Kidney tubule cell (primary cell): Measurements from ENCODE around the gene PLEKHM1.

Experiments used
- DNase-seq: peaks from one replicate; pipeline ENCODE4 v3.0.0-alpha.2; 2018; ENCODE audit warnings: low spot score

The PLEKHM1 gene

DNA sequence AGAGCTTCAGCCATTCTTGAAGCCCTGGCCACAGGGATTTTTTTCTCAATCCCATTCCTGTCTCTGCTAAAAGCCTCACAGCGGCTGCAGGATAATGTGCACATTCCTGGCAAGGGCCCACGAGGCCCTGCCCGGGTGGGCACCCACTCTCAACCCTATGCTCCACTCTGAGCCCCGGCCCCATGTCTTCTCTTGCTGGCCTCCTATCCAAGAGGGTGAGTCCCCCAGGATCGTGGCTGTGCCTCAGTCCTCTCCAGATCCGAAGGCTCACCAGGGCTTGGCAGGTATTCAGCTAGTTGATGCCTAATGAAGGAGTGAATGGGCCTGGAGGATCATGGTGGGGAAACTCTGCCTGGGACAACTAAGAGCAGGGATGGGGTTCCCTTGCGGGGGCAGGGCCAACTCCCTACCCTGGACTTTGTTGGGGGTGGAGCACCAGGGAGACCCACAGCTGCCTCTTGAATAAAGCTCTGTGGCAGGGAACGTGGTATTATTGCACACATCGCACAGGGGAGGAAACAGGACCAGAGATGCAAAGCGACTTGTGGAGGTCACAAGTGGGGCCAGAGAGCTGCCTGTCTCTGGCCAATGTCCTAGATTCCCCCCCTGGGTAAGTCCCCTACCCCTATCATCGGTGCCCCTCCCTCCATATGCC lies 63.2 kb downstream of the PLEKHM1 start:
- no peak for DNase-seq

DNA sequence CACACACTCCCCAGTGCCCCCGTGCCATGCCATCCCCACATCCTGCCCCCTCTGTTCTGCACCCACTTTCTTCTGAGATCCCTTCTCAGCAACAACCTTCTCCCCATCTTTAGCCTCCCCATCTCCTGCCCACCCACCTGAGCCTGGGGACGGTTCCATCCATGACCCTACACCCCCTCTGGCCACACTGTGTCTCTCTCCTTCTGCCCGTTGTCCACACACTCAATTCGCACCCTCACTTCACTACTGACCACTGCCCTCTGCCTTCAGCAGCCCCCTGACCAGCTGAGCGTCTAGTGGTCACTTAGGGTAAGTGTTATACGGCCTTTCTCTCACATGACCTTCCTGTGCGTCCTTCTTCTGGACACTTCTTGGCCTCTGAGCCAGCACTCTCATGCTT lies 64.0 kb downstream of the PLEKHM1 start:
- no peak for DNase-seq

DNA sequence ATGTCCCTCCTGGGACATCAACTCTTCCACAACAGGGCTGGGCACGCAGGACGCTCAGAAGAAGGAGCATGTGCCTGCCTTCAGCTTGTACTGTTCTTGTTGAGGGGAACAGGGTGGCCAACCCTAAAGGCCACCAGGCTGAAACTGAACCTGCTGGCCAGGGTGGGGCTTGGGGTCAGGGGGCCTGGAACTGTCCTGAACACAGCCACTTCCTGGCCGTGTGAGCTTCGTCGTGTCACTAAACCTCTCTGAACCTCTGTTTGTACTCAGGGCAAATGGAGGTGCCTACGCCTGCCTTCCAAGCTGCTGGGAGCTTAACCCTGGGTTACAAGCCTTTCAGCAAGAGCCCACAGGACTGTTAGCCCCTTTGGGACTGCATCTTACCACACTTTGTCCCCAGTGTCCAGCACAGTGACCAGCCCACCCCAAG lies 64.5 kb downstream of the PLEKHM1 start:
- no peak for DNase-seq

DNA sequence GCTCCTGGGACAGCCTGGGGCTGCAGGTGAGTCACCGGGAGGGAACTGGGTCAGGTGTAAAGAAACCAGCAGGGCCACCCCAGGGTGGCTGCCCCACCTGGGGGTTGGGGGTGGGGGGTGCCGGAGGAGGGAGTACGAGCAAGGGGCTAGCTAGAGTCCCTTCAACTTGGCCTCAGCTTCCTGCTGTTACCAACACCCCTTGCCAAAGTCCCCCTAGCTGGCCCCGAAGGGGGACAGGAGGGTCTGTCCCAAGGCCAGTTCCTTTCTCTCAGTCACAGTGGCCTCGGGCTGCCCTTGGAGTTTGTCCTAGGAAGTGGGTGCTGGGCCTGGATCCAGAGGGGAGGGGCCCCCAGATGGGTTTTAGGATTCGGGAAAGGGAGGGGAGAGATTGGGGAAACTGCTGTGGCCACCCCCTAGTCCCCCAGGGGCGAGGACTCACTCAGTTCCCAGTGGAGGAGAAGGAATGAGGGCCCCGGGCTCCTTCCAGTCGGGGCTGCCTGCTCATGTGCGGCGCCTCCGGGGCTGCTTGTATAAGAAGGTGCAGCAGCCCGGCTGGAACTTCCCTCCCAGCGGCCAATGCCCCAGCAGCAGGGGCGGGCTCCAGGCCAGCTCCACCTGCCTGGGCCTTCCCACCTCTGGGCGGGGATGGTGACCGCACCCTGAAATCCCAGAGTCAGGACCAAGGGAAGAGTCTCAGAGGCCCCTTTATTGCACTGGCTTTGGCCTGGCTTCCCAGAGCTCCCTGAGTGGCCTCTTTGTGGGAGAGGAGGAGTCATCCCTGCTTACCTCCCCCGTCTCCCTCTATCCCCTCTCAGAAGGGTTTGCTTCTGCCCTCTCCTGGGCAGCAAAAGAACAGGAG lies 65.2 kb downstream of the PLEKHM1 start:
- peak; percentile 98 for DNase-seq

DNA sequence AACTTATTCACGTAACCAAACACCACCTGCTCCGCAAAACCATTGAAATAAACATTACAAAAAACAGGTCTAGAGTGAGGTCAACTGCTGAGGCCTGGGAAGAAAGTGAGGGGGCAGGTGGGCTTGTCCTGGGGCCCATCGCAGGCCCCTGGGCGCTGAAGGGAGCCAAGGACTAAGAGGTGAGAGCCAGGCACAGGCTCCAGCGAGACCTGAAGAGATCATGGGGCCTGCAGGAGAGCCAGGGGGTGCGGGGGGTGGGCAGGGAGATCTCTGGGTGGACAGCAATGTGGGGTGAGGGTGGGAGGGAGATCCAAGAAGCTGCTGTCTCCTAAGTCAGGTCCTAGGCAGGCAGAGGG lies 65.8 kb downstream of the PLEKHM1 start:
- no peak for DNase-seq

DNA sequence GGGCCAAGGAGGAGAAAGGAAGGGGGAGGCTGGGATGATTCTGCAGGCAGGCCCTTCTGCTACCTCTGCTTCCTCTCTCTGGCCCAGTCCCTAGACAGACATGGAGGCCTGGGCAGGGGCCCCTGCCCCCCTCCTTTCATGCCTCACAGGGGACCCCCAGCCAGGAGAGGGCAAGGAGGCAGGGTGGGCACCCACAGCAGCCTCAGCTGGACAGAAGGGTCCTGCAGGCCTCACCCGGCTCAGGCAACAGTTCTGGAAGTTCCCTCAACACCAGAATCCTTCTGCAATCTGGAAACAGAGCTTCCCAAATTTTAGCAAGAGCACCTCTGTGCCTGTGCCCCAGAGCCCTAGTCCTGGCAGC lies 66.6 kb downstream of the PLEKHM1 start:
- no peak for DNase-seq

DNA sequence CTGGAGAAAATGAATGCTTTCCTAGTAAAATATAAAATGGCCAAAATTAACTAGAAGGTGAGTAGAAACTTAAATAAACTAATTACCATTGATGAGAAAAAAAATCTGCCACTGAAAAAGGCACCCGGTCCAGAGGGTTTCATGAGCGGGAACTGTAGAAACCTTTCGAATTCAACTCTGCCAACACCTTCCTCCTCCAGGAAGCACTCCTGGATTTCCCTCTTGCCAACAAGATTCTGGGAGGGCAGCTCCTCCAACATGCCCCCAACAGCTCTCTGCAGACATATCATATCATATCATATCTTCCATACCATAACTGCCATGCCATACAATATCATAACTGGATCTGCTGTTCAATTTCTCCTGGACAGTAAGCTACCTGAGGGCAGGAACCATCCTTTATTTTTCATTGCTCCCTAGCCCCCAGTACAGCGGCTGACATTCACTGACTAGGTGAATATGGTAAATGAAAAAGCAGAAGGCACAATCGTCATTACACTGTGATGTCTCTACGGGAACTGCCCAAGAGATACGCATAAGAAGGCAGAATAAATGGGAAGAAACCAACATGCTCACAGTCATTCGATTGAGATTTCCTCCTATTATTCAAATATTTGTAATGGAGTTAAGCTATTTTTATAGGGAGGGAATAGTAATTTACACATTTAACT lies 67.1 kb downstream of the PLEKHM1 start:
- DNase-seq: no peak

DNA sequence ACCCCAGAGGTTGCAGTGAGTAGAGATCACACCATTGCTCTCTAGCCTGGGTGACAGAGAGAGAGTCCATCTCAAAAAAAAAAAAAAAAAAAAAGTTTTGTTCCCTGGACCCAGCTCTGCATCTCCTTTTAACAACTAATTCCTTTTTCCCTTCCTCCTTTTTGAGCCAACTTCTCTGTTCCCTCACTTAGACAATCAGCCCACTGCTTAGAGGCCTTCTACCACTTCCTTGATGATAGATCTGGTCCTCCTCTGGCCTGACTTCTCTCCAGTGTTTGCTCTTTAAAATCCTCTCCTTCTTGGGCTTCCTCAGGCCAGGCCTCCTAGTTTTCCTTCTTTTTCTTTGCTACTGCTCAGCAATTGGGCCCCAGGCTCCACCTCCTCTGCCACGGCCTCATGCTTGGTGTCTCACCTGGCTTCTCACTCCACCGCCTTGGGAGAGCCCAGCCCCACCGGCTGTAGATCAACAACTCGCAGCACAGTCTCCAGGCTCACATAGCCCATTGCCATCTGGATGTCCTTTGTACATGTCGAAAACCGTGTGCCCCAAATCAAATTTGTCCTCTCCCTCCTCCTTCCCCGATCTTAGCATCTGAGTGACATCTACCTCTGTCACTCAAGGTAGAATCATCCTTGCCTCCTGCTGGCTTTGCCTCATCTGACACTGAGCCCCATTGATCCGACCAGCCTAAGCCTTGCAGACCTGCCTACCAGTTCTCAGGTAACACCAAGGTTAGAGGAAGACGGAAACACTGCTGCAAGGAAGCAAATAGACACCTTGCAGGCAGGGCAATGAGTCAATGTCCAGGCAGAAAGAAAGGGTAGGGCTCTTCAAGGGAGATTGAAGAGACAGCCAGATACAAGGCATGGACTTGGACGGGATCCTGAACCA lies 75.3 kb downstream of the PLEKHM1 start:
- peak; percentile 52 for DNase-seq

DNA sequence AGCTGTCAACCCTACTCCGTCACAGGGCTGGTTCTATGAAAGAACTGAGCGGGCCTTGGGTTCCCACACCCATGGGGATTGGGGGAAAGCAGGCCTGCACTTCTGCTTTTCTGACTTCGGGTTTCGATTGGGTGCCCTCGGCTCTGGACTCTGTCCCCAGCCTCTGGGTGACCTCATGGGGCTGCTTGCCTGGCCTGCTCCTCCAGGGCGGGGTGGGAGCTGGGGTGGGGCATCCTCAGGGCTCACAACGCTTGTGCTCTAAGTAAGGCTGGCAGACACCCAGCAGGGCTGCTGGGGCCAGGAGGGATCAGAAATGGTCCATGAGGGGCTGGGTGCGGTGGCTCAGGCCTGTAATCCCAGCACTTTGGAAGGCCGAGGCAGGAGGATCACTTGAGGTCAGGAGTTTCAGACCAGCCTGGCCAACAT lies 77.0 kb downstream of the PLEKHM1 start:
- DNase-seq: no peak

DNA sequence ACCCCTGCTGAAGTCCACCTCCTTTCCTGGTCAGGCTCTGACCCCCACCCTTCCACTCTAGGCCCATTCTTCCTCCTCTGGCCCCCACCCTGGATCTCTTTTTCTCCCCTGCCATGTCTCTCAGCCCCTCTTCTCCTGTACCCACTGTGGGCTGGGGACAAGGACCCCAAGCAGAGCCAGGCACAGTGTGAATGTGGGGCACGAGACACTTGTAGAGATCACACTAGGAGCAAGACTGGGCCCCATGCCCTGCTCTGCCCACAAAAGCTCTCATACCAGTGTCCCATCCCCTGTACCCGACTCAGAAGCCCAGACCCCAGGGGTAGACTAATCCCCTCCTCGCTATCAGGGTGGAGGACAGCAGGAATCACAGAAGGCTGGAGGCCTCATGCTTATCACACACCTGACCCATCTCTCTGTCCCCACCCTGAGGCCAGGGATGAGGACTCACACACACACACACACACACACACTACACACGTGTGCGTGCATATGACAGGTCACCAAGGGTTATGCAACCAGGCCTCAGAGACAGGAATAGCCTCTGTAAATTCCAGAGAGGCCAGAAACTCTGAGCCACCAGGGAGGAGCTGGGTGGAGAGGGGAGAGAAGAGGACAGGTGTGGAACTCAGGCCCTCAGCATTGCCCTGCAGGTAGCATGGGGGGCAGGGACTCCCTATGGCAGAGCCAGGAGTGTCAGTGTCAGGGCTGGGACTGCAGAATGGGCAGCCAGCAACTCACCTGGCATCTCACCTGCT lies 79.0 kb downstream of the PLEKHM1 start:
- DNase-seq: no peak

DNA sequence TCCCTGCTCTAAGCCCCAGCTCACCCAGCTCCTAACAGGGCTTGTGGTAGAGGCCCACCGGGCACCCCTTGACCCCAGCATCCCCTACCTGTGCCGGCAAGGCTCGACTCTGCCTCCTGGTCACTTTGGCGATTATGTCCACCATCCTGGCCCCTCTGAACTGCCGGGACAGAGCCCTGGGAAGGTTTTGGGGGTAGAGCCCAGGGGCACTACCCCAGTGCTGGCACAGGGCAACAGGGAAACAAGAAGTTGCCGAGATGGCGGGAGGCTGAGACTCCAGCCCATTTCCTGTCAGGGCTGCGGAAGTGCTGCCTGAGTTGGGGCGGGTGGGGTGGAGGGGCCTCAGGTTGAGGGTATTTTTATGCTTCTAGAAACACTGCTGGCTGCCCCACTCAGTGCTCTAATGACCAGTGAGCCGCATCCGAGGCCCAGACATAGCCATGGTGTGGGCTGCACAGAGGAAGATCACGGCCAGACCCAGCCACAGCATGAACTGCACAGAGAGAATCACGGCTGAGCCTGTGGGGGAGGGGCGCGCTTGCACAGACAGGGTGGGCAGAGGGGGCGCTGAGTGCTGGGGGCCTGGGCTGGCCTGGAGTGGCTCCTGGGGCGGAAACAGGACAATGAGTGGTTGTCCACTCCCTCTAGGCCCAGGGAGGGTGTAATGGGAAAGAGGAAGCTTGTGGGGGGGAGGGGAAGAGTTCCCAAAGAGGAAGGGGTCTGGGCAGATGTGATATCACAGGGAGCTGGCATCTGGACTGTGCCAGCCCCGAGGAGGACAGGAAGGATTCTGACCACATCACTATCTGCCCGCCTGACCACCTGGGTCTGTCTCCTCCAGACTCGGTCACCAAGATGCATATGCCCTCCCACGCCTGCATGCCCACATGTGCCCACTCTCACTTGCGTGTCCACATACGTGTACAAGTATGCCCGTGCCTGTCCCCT lies 80.1 kb downstream of the PLEKHM1 start:
- DNase-seq: no peak

DNA sequence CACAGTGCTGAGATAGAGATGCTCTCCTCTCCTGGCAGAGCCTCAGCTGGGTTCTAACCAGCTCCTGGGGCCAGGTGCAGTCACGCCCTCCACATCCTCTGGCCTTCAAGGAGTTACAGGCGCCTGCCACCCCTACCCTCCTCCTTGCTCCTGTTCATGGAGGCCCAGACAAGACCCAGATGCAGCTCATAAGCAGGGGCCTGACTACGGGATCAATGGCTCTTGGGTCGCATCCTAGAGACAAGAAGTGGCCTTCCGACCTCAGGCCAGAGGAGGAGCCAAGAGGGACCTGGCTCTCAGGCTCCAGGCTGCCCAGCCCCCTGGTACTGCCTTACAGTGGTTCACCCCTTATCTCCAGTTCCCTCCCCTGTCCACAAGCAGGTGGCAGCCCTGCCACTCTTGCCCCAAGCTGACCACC lies 80.9 kb downstream of the PLEKHM1 start:
- no peak for DNase-seq

DNA sequence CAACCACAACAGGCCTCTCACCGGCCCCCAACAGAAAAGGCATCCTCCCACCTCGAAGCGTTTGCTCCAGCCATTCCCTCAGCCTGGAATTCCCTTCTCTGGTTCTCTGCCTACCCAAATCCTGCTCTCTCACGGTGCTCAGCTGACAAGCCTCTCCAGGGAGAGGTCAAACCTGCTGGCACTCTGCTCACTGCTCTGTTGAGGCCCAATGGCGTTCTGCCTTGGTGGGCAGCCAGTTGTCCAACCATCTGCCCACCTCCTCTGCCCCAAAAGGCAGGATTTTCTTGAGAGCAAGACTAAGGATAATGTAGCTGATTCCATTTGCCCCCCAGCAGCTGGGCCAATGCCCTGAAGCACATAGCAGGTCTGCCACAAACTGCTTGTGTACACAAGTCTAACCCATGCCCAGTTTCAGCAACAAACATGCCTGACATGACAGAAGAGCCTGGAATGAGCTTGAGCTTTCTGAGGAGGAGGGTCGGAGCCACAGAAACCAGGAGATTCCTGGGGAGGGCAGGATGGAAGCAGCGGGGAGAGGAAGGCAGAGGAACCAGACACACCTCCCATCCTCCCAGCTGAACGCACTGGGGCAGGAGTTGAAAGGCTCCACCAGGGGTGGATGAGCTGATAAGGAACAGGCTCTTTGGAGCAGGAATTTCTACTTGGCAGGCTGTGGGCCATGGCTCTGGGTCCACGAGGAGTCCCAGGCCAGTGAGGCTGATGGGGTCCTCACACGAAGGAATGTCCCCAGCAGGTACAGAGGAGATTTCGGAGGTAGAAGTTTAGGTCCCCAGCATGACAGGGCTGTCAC lies 81.7 kb downstream of the PLEKHM1 start:
- no peak for DNase-seq

DNA sequence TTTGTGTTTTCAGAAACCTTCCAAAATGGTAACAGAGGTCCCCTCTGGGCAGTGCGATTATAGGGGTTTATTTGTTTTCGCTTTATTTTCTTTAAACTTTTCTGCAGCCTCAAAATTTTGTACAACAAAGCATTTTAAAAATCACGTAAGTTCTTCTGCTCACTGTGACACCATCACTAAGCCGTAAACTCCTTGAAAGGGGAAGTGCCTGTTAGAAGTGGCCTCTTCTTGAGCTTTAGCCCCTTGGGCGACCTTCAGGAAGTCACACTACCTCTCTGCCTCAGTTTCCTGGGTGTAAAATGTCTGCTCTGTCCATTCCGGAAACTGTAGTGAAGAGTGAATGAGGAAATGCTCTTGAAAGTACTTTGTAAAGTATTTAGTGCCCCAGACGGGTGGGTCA lies 84.4 kb downstream of the PLEKHM1 start:
- DNase-seq: no peak

DNA sequence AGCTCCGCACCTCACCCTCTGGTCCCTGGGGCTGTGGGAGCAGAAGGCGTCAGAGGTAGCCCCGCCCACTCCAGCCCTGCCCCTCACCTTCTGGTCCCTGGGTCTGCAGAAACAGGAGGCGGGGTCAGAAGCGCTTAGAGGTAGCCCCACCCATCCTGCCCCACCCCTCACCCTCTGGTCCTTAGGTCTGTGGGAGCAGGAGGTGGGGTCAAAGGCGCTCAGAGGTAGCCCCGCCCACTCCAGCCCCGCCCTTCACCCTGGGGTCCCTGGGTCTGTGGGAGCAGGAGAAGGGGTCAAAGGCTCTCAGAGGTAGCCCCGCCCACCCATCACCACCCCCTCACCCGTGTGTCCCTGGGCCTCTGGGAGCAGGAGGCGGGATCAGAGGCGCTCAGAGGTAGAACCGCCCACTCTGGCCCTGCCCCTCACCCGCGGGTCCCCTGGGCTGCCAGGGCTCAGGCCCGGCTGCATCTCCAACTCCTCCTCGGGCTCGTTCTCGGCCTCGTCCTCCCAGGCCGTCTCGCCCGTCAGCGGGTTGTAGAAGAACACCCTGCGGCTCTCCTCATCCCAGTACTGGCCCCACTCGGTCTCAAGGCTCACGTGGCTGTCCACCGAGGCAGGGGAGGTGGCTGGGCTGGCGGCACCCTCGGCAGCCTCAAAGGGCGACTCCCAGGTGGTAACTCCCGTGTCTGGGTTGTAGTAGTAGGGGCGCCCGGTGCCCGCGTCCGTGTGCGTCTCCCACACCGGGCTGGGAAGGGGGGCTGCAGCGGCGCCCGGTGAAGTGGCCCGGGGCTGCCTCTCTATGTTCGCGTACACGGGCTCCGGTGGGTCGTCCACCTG lies 85.1 kb downstream of the PLEKHM1 start:
- DNase-seq: no peak

DNA sequence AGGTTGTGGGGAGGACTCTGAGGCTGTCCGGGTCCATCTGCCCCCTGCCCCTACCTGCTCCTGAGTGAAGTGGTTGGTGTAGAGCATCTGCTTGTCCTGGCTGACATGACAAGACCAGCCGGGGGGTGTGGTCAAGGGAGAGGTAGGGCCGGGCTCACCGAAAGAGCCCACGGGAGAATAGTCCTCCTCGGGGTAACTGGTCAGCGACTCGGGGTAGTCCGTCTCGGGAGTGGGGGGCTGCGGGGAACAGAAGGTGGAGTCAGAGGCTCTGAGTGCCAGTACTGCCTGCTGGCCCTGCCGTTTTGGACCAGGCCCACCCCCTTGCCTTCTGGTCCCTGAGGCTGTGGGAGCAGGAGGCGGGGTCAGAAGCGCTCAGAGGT lies 85.7 kb downstream of the PLEKHM1 start:
- no peak for DNase-seq

DNA sequence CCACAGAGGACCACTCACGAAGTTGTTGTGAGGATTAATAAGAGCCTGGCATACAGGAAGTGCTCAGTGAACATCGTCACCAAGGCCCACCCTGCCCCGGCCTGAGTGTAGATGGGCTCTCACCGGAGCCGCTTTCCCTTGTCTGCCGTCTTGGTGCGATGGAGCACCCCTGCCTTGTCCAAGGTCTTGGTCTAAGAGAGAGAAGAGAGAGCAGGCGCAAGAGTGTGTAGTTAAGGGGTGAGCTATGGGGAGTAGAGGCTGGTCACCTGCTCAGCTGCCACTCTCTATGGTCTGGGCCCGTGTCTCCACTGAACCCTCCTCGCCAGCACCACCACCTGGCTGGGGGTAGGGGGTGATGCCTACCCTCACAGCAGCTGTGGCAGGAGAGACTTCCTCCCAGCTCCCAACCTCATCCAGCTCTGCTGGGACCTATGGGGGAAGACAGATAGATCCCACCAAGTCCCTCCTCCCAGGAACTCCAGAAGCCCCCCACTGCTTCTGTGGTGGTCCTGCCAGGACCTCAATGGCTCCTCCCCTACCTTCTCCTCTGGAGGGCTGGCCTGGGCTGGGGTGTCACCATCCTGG lies 86.5 kb downstream of the PLEKHM1 start:
- no peak for DNase-seq

DNA sequence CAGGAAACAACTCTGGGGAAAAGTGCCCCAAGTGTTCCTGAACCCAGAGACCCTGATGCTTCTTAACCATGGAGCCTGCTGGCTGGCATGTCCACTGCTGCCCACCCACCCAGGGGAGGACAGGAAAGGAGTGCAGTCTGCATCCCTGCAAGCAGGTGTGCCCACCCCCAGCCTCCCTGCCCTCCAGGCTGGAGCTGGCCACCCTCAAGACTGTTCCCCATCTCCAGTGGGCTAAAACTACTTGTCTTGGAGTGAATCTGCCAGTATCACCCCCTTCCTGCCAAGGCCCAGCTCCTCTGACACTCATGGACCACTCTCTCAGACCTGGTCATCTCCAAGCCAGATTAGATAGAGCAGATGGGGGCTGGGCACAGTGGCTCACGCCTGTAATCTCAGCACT lies 87.6 kb downstream of the PLEKHM1 start:
- no peak for DNase-seq
